ENCODE data around the gene ZNF391.

- TF ChIP-seq CTCF (conservative IDR thresholded peaks at IDR 0.05 in 1 of 2, IDR thresholded peaks at IDR 0.05 in 1 of 2; ENCODE audit: extremely low read depth in 1 of 2, insufficient read depth in 1 of 2, low read depth in 1 of 2, low read length in 2 of 2) = no peak
- no peak for TF ChIP-seq EZH2 (IDR thresholded peaks at IDR 0.05; ENCODE audit: borderline replicate concordance, low read length)
Measured at GRCh38 chr6:27352850-27353249, 35.7 kb upstream of the ZNF391 start.
